Glutamatergic neuron (in vitro differentiated cells): Measurements from ENCODE around the gene TBP. TPM values are rescaled to one million over a fixed set of nuclear protein-coding genes. Genes with fewer than 3 reads are reported as not detected.

ENCODE experiments used
- DNase-seq: peaks from one replicate; pipeline ENCODE4 v3.0.0; 2022
- H3K27ac Mint-ChIP-seq: one replicate; pipeline ENCODE4 v1.8.0; 2020; ENCODE audit warnings: mild to moderate bottlenecking, mixed read lengths, inconsistent platforms; ENCODE audit not compliant: unreplicated experiment
- H3K27me3 Mint-ChIP-seq: one replicate; pipeline ENCODE4 v1.8.0; 2020; ENCODE audit warnings: mild to moderate bottlenecking, moderate library complexity, mixed read lengths, inconsistent platforms; ENCODE audit not compliant: unreplicated experiment
- H3K36me3 Mint-ChIP-seq: one replicate; pipeline ENCODE4 v1.8.0; 2020; ENCODE audit warnings: mild to moderate bottlenecking, mixed read lengths, inconsistent platforms; ENCODE audit not compliant: unreplicated experiment
- H3K4me1 Mint-ChIP-seq: one replicate; pipeline ENCODE4 v1.8.0; 2020; ENCODE audit warnings: mild to moderate bottlenecking, low read depth, mixed read lengths, inconsistent platforms; ENCODE audit not compliant: unreplicated experiment
- H3K4me3 Mint-ChIP-seq: one replicate; pipeline ENCODE4 v1.8.0; 2020; ENCODE audit warnings: mild to moderate bottlenecking, mixed read lengths, inconsistent platforms; ENCODE audit not compliant: unreplicated experiment
- H3K9me3 Mint-ChIP-seq: one replicate; pipeline ENCODE4 v1.8.0; 2020; ENCODE audit warnings: mild to moderate bottlenecking, moderate library complexity, mixed read lengths, inconsistent platforms; ENCODE audit not compliant: unreplicated experiment
- CTCF ChIP-seq: fragments of 200-600 bp; sonication (generic); IDR thresholded peaks from one replicate; pipeline ENCODE4 v1.5.0; 2021; ENCODE audit not compliant: partially characterized antibody, unreplicated experiment
- total RNA-seq: library from RNA; stranded (reverse); fragmentation: NEBNext Ultra II Directional; extraction: Animal tissue kit (Norgen Biotek cat#: 25700); gene quantifications from one replicate; pipeline ENCODE4 v1.2.1, GENCODE V29; 2021; ENCODE audit not compliant: unreplicated experiment

The TBP gene
- total RNA-seq, 1 donor from 2014 or later, result 19.9 TPM

DNA sequence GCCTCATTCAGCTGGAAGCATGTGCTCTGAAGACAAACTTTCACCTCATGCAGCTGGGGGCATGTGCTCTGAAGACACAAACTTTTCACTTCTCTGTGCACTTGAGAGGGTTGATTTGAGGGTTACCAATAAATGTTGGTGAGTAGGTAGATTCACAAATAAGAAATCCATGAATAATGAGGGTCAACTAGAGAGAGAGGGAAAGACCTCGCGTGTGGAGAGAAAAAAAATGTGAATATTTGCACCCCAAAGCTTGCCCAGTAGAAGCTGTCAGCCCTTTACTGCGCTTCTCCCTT lies 44.5 kb upstream of the TBP start:
- no peak for TF ChIP-seq CTCF
- no peak for DNase-seq
- no peak overlapping the region for H3K4me3 Mint-ChIP-seq
- H3K9me3 Mint-ChIP-seq, result no peaks in the 10 kb centered on the region
- H3K27ac Mint-ChIP-seq, result no peak overlapping the region
- peaks cover 5% of the 10 kb centered on the region for H3K4me1 Mint-ChIP-seq
- peaks cover 1% of the 10 kb centered on the region for H3K27me3 Mint-ChIP-seq
- H3K36me3 Mint-ChIP-seq, result no peaks in the 10 kb centered on the region

DNA sequence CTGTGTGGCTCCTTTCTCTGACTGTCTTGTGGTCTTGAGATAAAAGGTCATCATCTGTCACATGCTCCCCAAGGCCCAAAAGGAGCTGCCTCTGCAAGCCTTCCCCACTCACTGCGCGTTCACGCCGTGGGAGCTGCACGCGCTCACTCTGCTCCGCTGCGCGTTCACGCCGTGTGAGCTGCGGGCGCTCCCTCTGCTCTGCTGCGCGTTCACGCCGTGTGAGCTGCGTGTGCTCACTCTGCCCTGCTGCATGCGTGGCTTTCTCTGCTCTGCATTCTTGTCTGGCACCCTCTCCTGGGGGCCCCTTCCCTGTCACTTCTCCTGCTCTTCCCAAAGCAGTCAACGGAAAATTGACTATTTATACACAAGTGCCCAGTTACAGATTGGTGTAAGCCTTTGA lies 43.5 kb upstream of the TBP start:
- H3K9me3 Mint-ChIP-seq, result no peaks in the 10 kb centered on the region
- no peaks in the 10 kb centered on the region for H3K36me3 Mint-ChIP-seq
- no peak for DNase-seq
- no peak overlapping the region for H3K4me3 Mint-ChIP-seq
- H3K4me1 Mint-ChIP-seq, result peaks cover 5% of the 10 kb centered on the region
- H3K27ac Mint-ChIP-seq, result no peak overlapping the region
- TF ChIP-seq CTCF, result no peak
- H3K27me3 Mint-ChIP-seq, result no peaks in the 10 kb centered on the region

DNA sequence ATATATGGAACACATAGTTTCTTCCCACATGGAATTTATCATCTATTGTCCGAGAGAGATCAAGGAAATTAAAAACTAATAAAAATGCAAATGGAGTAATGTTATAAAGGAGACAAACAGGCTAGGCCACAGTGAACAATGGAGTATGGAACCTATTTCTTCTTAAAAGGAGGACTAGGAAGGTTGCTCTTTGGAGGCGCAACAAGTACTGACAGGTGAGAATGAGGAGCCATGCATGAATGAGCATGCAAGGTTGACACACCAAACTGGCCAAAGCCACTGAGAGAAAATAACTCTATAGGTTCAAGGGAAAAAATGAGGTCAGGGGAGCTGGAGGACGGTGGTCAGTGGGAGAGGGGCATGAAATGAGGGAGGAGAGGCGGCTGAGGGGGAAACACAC lies 41.9 kb upstream of the TBP start:
- no peak overlapping the region for H3K27ac Mint-ChIP-seq
- no peaks in the 10 kb centered on the region for H3K9me3 Mint-ChIP-seq
- TF ChIP-seq CTCF, result no peak
- DNase-seq, result no peak
- H3K27me3 Mint-ChIP-seq, result no peaks in the 10 kb centered on the region
- no peak overlapping the region for H3K4me3 Mint-ChIP-seq
- H3K36me3 Mint-ChIP-seq, result no peaks in the 10 kb centered on the region
- H3K4me1 Mint-ChIP-seq, result peaks cover 5% of the 10 kb centered on the region

DNA sequence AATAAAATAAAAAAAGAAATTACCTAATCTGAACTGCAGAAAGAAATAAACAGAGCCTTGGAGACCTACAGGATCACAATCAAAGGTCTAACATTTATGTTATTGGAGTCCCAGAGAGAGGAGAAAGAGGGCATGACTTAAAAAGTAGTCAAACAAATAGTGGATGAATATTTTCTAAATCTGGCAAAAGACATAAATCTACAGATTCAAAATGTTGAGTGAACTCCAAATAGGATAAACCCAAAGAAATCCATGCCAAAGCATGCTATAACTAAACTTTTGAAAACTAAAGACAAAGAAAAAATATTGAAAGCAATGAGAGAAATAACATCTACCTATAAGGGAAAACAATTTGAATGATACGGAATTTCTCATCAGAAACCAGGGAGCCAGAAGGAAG lies 39.3 kb upstream of the TBP start:
- Mint-ChIP-seq H3K27me3 (no peaks in the 10 kb centered on the region), H3K4me3 (no peak overlapping the region), H3K36me3 (peaks cover 4% of the 10 kb centered on the region), H3K9me3 (no peaks in the 10 kb centered on the region), H3K27ac (no peak overlapping the region), H3K4me1 (peaks cover 5% of the 10 kb centered on the region)
- no peak for DNase-seq
- TF ChIP-seq CTCF, result no peak

DNA sequence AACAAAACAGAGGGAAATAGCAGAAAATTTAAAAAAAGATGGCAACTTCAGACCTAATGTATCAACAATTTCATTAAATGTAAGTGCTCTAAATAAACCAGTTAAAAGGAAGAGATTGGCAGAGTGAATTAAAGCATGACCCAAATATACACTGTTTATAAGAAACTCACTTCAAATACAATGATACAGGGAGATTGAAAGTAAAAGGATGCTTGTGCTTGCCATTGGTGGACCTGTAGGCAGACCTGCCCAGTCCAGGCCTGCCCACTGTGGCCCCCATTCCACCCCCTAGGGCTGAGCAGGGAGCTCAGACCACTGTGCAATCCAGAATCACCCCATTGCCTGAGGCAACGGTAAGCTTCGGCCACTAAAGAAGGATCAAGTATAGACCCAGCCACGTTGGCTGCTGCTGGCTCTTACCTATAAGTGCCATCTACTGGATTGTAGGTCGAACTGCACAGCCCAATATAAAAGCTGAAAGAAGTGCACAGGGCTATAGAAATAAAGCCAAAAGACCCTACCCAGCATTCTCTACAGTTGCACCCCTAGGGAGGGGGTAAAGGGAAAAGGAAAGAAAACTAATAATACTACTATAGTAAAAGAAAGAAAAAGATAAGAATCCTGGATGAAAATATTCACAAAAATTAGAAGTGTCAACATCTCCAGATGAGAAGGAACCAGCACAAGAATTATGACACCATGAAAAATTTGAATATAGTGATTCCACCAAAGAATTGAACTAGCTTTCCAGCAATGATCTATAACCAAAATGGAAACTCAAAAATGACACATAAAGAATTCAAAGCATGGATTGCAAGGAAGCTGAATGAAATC lies 37.2 kb upstream of the TBP start:
- Mint-ChIP-seq H3K4me1 (no peaks in the 10 kb centered on the region), H3K27me3 (no peaks in the 10 kb centered on the region), H3K27ac (no peak overlapping the region), H3K36me3 (peaks cover 4% of the 10 kb centered on the region), H3K4me3 (no peak overlapping the region), H3K9me3 (no peaks in the 10 kb centered on the region)
- peak; percentile 74 for TF ChIP-seq CTCF
- peak; percentile 53 for DNase-seq
